ENCODE data around the gene TLR8. TPM values are rescaled to one million over a fixed set of nuclear protein-coding genes. Genes with fewer than 3 reads are reported as not detected.
A peak's percentile ranks its signal among the peaks of the same experiment; 100 is the strongest.

Gene TLR8
- total RNA-seq, 2 donors from 2014 or later, result not detected

- H3K27ac ChIP-seq (ENCODE audit: low read depth, low read length), result no peak overlapping the region
- H3K27ac Mint-ChIP-seq, result no peak overlapping the region
- H3K36me3 ChIP-seq (ENCODE audit: control insufficient read depth, insufficient read depth, low read length), result no peaks in the 10 kb centered on the region
- peaks cover 66% of the 10 kb centered on the region for H3K9me3 Mint-ChIP-seq
- peaks cover 6% of the 10 kb centered on the region for H3K4me1 Mint-ChIP-seq
- TF ChIP-seq, protein P1, sequence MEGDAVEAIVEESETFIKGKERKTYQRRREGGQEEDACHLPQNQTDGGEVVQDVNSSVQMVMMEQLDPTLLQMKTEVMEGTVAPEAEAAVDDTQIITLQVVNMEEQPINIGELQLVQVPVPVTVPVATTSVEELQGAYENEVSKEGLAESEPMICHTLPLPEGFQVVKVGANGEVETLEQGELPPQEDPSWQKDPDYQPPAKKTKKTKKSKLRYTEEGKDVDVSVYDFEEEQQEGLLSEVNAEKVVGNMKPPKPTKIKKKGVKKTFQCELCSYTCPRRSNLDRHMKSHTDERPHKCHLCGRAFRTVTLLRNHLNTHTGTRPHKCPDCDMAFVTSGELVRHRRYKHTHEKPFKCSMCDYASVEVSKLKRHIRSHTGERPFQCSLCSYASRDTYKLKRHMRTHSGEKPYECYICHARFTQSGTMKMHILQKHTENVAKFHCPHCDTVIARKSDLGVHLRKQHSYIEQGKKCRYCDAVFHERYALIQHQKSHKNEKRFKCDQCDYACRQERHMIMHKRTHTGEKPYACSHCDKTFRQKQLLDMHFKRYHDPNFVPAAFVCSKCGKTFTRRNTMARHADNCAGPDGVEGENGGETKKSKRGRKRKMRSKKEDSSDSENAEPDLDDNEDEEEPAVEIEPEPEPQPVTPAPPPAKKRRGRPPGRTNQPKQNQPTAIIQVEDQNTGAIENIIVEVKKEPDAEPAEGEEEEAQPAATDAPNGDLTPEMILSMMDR (conservative IDR thresholded peaks at IDR 0.05), result peak; percentile 82
- H3K27me3 ChIP-seq (ENCODE audit: control insufficient read depth, insufficient read depth, low read length, poor library complexity, severe bottlenecking), result no peaks in the 10 kb centered on the region
- no peaks in the 10 kb centered on the region for H3K36me3 Mint-ChIP-seq (ENCODE audit: low read depth)
- H3K9ac ChIP-seq (ENCODE audit: extremely low read depth, low read length, poor library complexity, severe bottlenecking), result no peak overlapping the region
- no peak overlapping the region for H3K4me3 ChIP-seq (ENCODE audit: low read length)
- peak; percentile 87 for DNase-seq
- no peaks in the 10 kb centered on the region for H3K9me3 ChIP-seq (ENCODE audit: control insufficient read depth, low read length)
- no peaks in the 10 kb centered on the region for H3K27me3 Mint-ChIP-seq (ENCODE audit: insufficient read depth)
- no peaks in the 10 kb centered on the region for H3K4me1 ChIP-seq (ENCODE audit: control insufficient read depth, insufficient read depth, low read length)
- no peak overlapping the region for H3K4me3 Mint-ChIP-seq
- WGBS, 2 experiments (ENCODE audit: insufficient coverage in 1 of 2, insufficient read length in 1 of 2), result 0 to 46% methylated on average over 2 to 9 of the region's 10 CpGs
Measured at GRCh38 chrX:12901486-12901885, 4.9 kb upstream of the TLR8 start.

GRCh38 chrX:12903646-12904045 lies 2.8 kb upstream of the TLR8 start:
- H3K9ac ChIP-seq (ENCODE audit: extremely low read depth, low read length, poor library complexity, severe bottlenecking), result no peak overlapping the region
- H3K4me3 ChIP-seq (ENCODE audit: low read length), result no peak overlapping the region

GRCh38 chrX:12910423-12911121 lies 4.2 kb downstream of the TLR8 start:
- Mint-ChIP-seq H3K4me3 (no peak overlapping the region), H3K36me3 (ENCODE audit: low read depth) (no peaks in the 10 kb centered on the region), H3K27ac (no peak overlapping the region), H3K27me3 (ENCODE audit: insufficient read depth) (no peaks in the 10 kb centered on the region), H3K4me1 (no peaks in the 10 kb centered on the region), H3K9me3 (peaks cover 64% of the 10 kb centered on the region)
- H3K27ac ChIP-seq (ENCODE audit: low read depth, low read length), result no peak overlapping the region
- H3K9me3 ChIP-seq (ENCODE audit: control insufficient read depth, low read length), result no peaks in the 10 kb centered on the region
- WGBS, 2 experiments (ENCODE audit: insufficient coverage in 1 of 2, insufficient read length in 1 of 2), result 84 to 100% methylated on average over 2 to 10 of the region's 10 CpGs
- H3K4me1 ChIP-seq (ENCODE audit: control insufficient read depth, insufficient read depth, low read length), result no peaks in the 10 kb centered on the region
- H3K27me3 ChIP-seq (ENCODE audit: control insufficient read depth, insufficient read depth, low read length, poor library complexity, severe bottlenecking), result no peaks in the 10 kb centered on the region
- TF ChIP-seq, protein P1 (conservative IDR thresholded peaks at IDR 0.05), result no peak
- H3K36me3 ChIP-seq (ENCODE audit: control insufficient read depth, insufficient read depth, low read length), result no peaks in the 10 kb centered on the region
- H3K4me3 ChIP-seq (ENCODE audit: low read length), result no peak overlapping the region
- H3K9ac ChIP-seq (ENCODE audit: extremely low read depth, low read length, poor library complexity, severe bottlenecking), result no peak overlapping the region
- no peak for DNase-seq

More at GRCh38 chrX:12903646-12904045, 2.8 kb upstream of the TLR8 start:
- H3K9me3 ChIP-seq (ENCODE audit: control insufficient read depth, low read length), result no peaks in the 10 kb centered on the region
- no peak overlapping the region for H3K27ac ChIP-seq (ENCODE audit: low read depth, low read length)
- Mint-ChIP-seq H3K27me3 (ENCODE audit: insufficient read depth) (no peaks in the 10 kb centered on the region), H3K4me3 (no peak overlapping the region), H3K9me3 (peaks cover 62% of the 10 kb centered on the region), H3K4me1 (peaks cover 6% of the 10 kb centered on the region), H3K27ac (no peak overlapping the region), H3K36me3 (ENCODE audit: low read depth) (no peaks in the 10 kb centered on the region)
- no peaks in the 10 kb centered on the region for H3K4me1 ChIP-seq (ENCODE audit: control insufficient read depth, insufficient read depth, low read length)
- DNase-seq, result no peak
- no peaks in the 10 kb centered on the region for H3K36me3 ChIP-seq (ENCODE audit: control insufficient read depth, insufficient read depth, low read length)
- WGBS, 2 experiments (ENCODE audit: insufficient coverage in 1 of 2, insufficient read length in 1 of 2), result 91 to 93% methylated on average over 4 to 8 of the region's 8 CpGs
- H3K27me3 ChIP-seq (ENCODE audit: control insufficient read depth, insufficient read depth, low read length, poor library complexity, severe bottlenecking), result no peaks in the 10 kb centered on the region
- TF ChIP-seq, protein P1 (conservative IDR thresholded peaks at IDR 0.05), result no peak
